Astrocyte (in vitro differentiated cells and primary cell): Measurements from ENCODE around the gene TRAF3IP1. TPM values are rescaled to one million over a fixed set of nuclear protein-coding genes. Genes with fewer than 3 reads are reported as not detected.

Experiments used
- DNase-seq: peaks from one replicate; pipeline ENCODE4 v3.0.0-alpha.2; 2010; ENCODE audit warnings: low read depth
- FAIRE-seq: peaks from 2 replicates; lab custom pipeline; 2011; peaks lifted over from hg19 to GRCh38; lab: Jason Lieb, UNC
- H2AFZ ChIP-seq: 2 replicates; pipeline ENCODE4 v1.6.0; 2012; ENCODE audit warnings: low read depth, low read length, inconsistent platforms
- H3K27ac ChIP-seq: 2 replicates; pipeline ENCODE4 v1.5.1; 2011; ENCODE audit warnings: low read depth, low read length, inconsistent platforms
- H3K27me3 ChIP-seq: 2 replicates; pipeline ENCODE4 v1.6.0; 2011; ENCODE audit warnings: low read length, inconsistent platforms; ENCODE audit not compliant: insufficient read depth
- H3K36me3 ChIP-seq: 2 replicates; pipeline ENCODE4 v1.5.1; 2011; ENCODE audit warnings: low read length, inconsistent platforms; ENCODE audit not compliant: insufficient read depth
- H3K4me1 ChIP-seq: 2 replicates; pipeline ENCODE4 v1.5.1; 2011; ENCODE audit warnings: low read length, inconsistent platforms; ENCODE audit not compliant: insufficient read depth
- H3K4me2 ChIP-seq: 2 replicates; pipeline ENCODE4 v1.6.0; 2012; ENCODE audit warnings: low read length, inconsistent platforms
- H3K4me3 ChIP-seq: 2 replicates; pipeline ENCODE4 v1.5.1; 2011; ENCODE audit warnings: low read depth, mild to moderate bottlenecking, low read length, inconsistent platforms; ENCODE audit not compliant: insufficient read depth
- H3K79me2 ChIP-seq: 2 replicates; pipeline ENCODE4 v1.6.0; 2012; ENCODE audit warnings: mild to moderate bottlenecking, low read length, inconsistent platforms; ENCODE audit not compliant: insufficient read depth
- H3K9ac ChIP-seq: 2 replicates; pipeline ENCODE4 v1.6.0; 2012; ENCODE audit warnings: mild to moderate bottlenecking, low read length, inconsistent platforms
- H3K9me3 ChIP-seq: 2 replicates; pipeline ENCODE4 v1.5.1; 2012; ENCODE audit warnings: low read depth, mild to moderate bottlenecking, low read length, inconsistent platforms; ENCODE audit not compliant: insufficient read depth
- H4K20me1 ChIP-seq: 2 replicates; pipeline ENCODE4 v1.6.0; 2012; ENCODE audit warnings: low read length, inconsistent platforms; ENCODE audit not compliant: insufficient read depth
- H3K27ac Mint-ChIP-seq: one replicate; pipeline ENCODE4 v1.8.0; 2021; ENCODE audit warnings: mild to moderate bottlenecking, mixed read lengths; ENCODE audit not compliant: unreplicated experiment
- H3K27me3 Mint-ChIP-seq: one replicate; pipeline ENCODE4 v1.8.0; 2021; ENCODE audit warnings: low read depth, mixed read lengths; ENCODE audit not compliant: unreplicated experiment
- H3K36me3 Mint-ChIP-seq: one replicate; pipeline ENCODE4 v1.8.0; 2021; ENCODE audit warnings: low read depth, mixed read lengths; ENCODE audit not compliant: unreplicated experiment
- H3K4me1 Mint-ChIP-seq: one replicate; pipeline ENCODE4 v1.8.0; 2021; ENCODE audit warnings: low read depth, mixed read lengths; ENCODE audit not compliant: unreplicated experiment
- H3K4me3 Mint-ChIP-seq: one replicate; pipeline ENCODE4 v1.8.0; 2021; ENCODE audit warnings: mild to moderate bottlenecking, moderate library complexity, mixed read lengths; ENCODE audit not compliant: unreplicated experiment
- H3K9me3 Mint-ChIP-seq: one replicate; pipeline ENCODE4 v1.8.0; 2021; ENCODE audit warnings: mild to moderate bottlenecking, mixed read lengths; ENCODE audit not compliant: unreplicated experiment
- CTCF ChIP-seq: IDR thresholded peaks from 2 replicates; pipeline ENCODE4 v1.5.1; 2011; ENCODE audit warnings: low read depth, mild to moderate bottlenecking, inconsistent platforms, low read length, moderate library complexity; ENCODE audit not compliant: insufficient read depth
- EZH2 ChIP-seq: IDR thresholded peaks from 2 replicates; pipeline ENCODE4 v1.6.1; 2012; ENCODE audit warnings: mild to moderate bottlenecking, low read length, inconsistent platforms; ENCODE audit not compliant: insufficient read depth
- total RNA-seq: library from RNA; stranded (reverse); gene quantifications from 2 replicates; pipeline ENCODE4 v1.2.1, GENCODE V29; 2021

Gene TRAF3IP1
- total RNA-seq, 1 donor from 2014 or later, result 19.6 TPM

DNA sequence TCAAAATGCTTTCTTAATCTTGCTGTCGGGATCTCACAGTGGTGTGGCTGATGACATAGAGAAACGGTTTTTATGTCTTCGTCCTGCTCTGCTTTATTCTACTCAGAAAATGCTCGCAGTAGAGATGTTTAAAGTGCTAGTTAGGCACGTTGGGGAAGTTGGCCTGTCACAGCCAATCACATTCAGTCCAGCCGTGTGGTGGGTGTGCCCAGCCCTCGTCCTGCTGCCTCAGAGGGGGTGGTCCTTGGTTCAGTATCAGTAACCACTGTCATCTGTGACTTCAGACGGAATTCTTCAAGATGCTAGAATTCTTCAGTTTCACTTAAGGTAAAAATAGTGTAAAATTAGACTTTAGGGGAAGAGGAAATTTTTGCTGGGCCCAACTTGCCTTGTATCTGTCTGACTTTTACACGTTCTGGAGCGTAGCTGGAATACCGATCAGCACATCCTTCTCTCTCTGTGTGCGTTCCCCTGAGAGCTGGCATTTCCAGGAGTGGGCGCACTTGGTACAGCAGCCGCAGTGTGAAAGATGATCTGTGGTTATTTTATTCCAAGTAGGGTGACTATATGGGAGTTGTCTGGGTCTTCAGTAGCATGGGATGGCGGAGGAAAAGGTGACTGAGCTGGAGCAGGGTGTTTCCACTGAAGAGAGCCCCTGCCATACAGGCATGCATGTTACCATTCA is 18.5 kb downstream of the TRAF3IP1 start:
- Mint-ChIP-seq H3K27me3 (no peaks in the 10 kb centered on the region), H3K36me3 (no peaks in the 10 kb centered on the region), H3K27ac (no peak overlapping the region), H3K4me1 (peaks cover 2% of the 10 kb centered on the region), H3K9me3 (no peaks in the 10 kb centered on the region), H3K4me3 (no peak overlapping the region)
- Histone ChIP-seq H3K4me1 (no peaks in the 10 kb centered on the region), H3K9me3 (no peaks in the 10 kb centered on the region), H3K9ac (no peak overlapping the region), H2AFZ (no peak overlapping the region), H3K79me2 (peaks cover 6% of the 10 kb centered on the region), H3K4me3 (no peak overlapping the region), H3K27ac (no peak overlapping the region), H3K4me2 (no peak overlapping the region), H4K20me1 (peaks cover 32% of the 10 kb centered on the region), H3K27me3 (no peaks in the 10 kb centered on the region), H3K36me3 (peaks cover 13% of the 10 kb centered on the region)
- TF ChIP-seq EZH2, result no peak
- no peak for TF ChIP-seq CTCF
- FAIRE-seq (no peak), DNase-seq (no peak)

- TF ChIP-seq EZH2 (no peak), CTCF (no peak)
- no peaks in the 10 kb centered on the region for H3K9me3 Mint-ChIP-seq
- H3K4me3 ChIP-seq, result no peak overlapping the region
- no peaks in the 10 kb centered on the region for H3K27me3 Mint-ChIP-seq
- no peaks in the 10 kb centered on the region for H3K36me3 Mint-ChIP-seq
- H4K20me1 ChIP-seq, result peaks cover 32% of the 10 kb centered on the region
- no peak overlapping the region for H3K27ac Mint-ChIP-seq
- no peak overlapping the region for H3K27ac ChIP-seq
- FAIRE-seq (no peak), DNase-seq (no peak)
- no peaks in the 10 kb centered on the region for H3K27me3 ChIP-seq
- no peaks in the 10 kb centered on the region for H3K4me1 ChIP-seq
- H2AFZ ChIP-seq, result no peak overlapping the region
- no peak overlapping the region for H3K9ac ChIP-seq
- H3K4me3 Mint-ChIP-seq, result no peak overlapping the region
- peaks cover 6% of the 10 kb centered on the region for H3K79me2 ChIP-seq
- peaks cover 9% of the 10 kb centered on the region for H3K36me3 ChIP-seq
- no peaks in the 10 kb centered on the region for H3K9me3 ChIP-seq
- no peak overlapping the region for H3K4me2 ChIP-seq
- H3K4me1 Mint-ChIP-seq, result peaks cover 6% of the 10 kb centered on the region
Observed at GRCh38 chr2:238339395-238339780, 19.1 kb downstream of the TRAF3IP1 start.

GRCh38 chr2:238339814-238340213 is 19.5 kb downstream of the TRAF3IP1 start:
- DNase-seq (no peak), FAIRE-seq (no peak)
- Mint-ChIP-seq H3K9me3 (no peaks in the 10 kb centered on the region), H3K4me1 (peaks cover 9% of the 10 kb centered on the region), H3K27ac (no peak overlapping the region), H3K4me3 (no peak overlapping the region), H3K36me3 (no peaks in the 10 kb centered on the region), H3K27me3 (no peaks in the 10 kb centered on the region)
- Histone ChIP-seq H3K9ac (no peak overlapping the region), H3K4me2 (no peak overlapping the region), H3K4me3 (no peak overlapping the region), H4K20me1 (peaks cover 32% of the 10 kb centered on the region), H3K27ac (no peak overlapping the region), H3K36me3 (peaks cover 6% of the 10 kb centered on the region), H3K4me1 (no peaks in the 10 kb centered on the region), H3K27me3 (no peaks in the 10 kb centered on the region), H3K79me2 (peaks cover 6% of the 10 kb centered on the region), H2AFZ (no peak overlapping the region), H3K9me3 (no peaks in the 10 kb centered on the region)
- TF ChIP-seq EZH2 (no peak), CTCF (no peak)
